Measurements from ENCODE around the gene STON1.

GRCh38 chr2:48635786-48636185, 105.8 kb downstream of the STON1 start:
- TF ChIP-seq CTCF (tag by site-specific recombination; IDR thresholded peaks at IDR 0.05) (no peak), ZIC2 (tag by site-specific recombination; IDR thresholded peaks at IDR 0.05) (no peak), ZSCAN18 (tag by site-specific recombination; IDR thresholded peaks at IDR 0.05) (no peak), SP2 (tag by site-specific recombination; IDR thresholded peaks at IDR 0.05) (no peak)

All from HEK293 (cell line).